Jurkat, Clone E6-1 (cell line): ENCODE results near the gene CPNE7.
"Not testable (repeated sequence)": the region's sequence is repeated elsewhere in the genome, so short reads cannot be mapped to it uniquely, and the experiment has no call there.

ENCODE experiments used
- DNase-seq: peaks from one replicate; pipeline ENCODE4 v3.0.0-alpha.2; 2011; ENCODE audit warnings: low read depth, low spot score
- H3K4me3 ChIP-seq: 2 replicates; pipeline ENCODE4 v1.5.1; 2011; ENCODE audit warnings: mild to moderate bottlenecking, low read length, control low read depth, moderate library complexity

The CPNE7 gene

DNA sequence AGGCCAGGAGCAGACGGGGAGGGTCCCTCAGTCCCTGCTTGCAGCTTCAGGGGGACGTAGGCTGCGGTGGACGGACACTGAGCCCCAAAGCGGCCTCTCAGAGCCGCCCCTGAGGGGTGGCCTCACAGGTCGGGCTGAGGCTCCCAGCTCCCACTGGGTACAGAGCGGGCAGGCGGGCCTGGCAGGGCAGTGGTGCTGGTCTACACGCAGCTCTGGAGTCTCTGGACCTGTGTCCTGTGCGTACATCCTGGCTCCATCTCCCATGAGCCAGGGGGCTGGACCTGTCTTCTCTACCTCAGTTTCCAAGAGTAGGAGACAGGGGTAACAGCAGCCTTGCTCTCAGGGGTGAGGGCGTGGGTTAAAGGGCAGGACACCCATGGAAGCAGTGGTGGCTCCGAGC lies 39.6 kb downstream of the CPNE7 start:
- no peak for DNase-seq
- H3K4me3 ChIP-seq, result no peak overlapping the region

DNA sequence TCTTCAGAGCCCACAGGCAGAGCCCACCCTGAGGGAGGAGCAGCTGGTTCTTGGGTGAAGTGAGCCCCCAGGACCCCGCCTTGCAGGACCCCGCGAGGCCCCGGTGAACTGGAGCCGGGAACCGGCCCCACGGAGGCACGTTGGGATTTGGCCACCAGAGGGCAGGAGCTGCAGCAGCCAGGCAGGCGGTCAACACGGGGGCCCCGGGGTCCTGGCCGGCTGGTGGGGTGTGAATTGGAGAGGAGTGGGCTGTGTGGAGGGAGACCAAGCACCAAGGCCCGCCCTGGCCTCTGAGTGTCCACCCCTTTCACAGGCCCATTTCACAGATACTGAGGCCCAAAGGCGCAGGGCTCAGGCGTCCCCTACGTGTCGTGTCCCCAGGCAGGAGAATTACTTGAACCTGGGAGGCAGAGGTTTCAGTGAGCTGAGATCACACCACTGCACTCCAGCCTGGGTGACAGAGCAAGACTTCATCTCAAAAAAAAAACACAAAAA lies 40.1 kb downstream of the CPNE7 start:
- H3K4me3 ChIP-seq, result no peak overlapping the region
- DNase-seq, result no peak

DNA sequence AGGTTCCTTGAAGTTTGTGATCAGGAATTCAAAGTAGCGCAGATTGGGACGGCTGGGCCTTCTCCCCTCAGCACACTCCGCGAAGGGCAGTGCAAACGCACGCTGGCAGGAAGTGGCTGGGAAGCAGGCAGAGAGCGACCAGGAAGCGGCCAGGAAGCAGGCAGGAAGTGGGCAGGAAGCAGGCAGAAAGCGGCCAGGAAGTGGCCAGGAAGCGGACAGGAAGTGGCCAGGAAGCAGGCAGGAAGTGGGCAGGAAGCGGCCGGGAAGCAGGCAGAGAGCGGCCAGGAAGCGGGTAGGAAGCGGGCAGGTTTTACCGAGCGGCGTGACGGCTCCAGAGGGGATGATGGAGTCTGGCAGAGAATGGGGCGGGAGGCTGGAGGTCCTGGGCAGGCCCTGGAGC lies 41.1 kb downstream of the CPNE7 start:
- H3K4me3 ChIP-seq, result no peak overlapping the region
- no peak for DNase-seq

DNA sequence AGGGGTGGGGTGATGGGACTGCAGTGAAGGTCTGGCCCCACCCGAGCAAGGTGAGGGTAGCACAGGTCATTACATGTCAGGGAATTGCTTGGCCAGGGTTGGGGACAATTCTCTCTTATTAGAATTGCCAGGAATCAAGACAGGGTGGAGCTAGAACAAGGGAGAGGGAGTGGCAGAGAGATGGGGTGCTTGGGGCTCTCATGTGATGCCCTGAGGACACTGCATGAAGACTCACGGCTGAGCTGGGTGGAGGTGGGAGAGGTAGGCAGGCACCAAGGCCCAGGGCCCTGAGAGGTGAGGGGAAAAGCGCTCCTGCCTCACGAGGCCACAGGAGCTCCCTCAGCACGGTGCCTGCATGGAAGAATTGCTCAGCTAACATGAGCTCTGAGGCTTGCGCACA lies 41.5 kb downstream of the CPNE7 start:
- H3K4me3 ChIP-seq, result no peak overlapping the region

DNA sequence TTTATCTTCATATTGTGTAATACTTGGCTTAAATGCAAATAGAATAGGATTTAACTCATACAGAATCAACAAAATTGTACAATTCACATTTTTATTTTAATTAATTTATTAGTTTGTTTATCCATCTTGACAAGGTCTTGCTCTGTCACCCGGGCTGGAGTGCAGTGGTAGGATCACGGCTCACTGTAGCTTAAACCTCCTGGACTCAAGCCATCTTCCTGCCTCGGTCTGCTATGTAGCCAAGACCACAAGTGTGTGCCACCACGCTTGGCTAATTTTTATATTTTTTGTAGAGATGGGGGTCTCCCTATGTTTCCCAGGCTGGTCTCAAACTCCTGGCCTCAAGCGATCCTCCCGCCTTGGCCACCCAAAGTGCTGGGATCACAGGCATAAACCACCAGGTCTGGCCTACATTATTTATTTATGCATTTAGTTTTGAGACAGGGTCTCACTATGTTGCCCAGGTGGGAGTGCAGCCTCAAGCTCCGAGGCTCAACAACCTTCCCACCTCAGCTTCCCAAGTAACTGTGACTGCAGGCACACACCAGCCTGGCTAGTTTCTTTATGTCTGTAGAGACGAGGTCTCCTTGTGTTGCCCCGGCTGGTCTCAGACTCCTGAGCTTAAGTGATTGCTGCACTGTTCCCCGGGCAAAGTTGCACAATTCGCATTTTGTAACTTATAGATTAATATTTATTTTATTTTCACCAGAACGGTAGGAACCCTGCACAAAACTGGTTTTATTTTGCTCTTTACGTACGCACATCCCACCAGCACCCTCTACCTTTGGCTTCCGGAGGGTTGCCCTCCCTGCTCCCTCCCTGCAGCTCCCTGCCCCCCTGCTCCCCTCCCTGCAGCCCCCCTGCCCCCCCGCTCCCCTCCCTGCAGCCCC lies 42.8 kb downstream of the CPNE7 start:
- no peak overlapping the region for H3K4me3 ChIP-seq
- DNase-seq, result no peak

More for the DNA sequence above, 41.5 kb downstream of the CPNE7 start:
- DNase-seq, result no peak

DNA sequence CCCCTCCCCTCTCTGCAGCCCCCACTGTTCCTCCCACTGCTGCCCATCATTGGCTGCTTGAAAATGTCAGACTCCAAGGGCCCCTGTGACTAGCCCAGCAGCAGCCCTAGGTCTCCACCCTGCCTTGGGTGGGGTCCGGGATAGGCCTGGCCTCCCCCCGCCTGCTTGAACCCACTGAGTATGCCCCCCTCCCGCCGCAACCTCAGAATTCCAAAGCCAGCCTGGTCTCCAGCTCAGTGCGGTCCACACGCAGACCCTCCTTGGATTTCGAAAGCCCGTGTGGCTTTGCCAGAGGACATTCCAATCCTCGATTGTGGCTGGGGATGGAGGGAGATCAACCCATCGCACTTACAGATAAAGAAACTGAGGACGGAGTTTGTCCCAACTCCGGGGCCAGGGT lies 44.3 kb downstream of the CPNE7 start:
- H3K4me3 ChIP-seq, result no peak overlapping the region
- DNase-seq, result no peak

DNA sequence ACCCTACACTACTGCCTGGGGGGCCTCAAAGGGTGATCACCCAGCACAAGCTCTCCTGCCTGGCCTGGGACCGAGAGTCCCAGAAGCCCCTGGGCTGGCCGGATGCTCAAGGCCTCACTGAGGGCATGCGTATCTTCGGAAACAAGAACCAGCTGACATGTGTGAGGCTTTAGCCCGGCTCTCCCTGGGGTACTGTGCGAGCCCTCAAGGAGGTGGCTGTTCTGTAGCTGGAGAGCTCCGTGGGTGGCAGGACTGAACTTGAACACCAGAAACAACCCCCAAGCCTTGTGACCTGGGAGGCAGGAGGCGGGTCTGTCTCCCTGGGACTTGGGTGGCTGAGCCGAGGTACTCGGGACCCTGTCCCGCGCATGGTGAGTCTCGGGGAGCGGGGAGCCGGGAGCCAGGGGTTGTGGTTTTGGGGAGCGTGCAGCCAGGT lies 44.9 kb downstream of the CPNE7 start:
- no peak for DNase-seq
- H3K4me3 ChIP-seq, result no peak overlapping the region

DNA sequence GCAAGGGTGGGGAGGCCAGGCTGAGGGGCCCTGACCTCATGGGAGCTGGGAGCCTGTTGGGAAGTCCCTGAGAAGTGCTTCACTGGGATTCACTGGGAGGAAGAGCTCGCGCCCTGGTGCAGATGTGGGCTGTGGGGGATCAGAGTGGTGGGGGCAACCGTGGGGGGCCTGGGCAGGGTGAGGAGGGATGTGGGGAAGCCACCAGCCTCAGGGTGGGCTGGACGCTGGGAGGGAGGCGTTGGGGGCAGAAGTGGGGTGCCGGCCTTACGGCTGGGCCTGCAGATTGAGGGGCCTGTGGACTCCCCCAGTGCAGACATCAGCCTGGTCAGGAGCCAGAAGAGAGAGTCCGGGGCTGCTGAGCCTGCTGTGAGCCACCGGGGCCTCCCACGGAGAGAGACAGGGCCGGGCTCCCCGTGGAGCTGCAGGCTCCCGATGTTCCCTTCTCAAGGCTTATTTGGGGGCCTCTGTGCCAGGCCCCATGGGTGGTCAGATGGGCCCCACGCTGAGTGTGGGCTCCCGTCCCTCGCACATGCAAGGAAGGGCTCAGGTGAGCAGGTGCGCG lies 45.7 kb downstream of the CPNE7 start:
- no peak overlapping the region for H3K4me3 ChIP-seq
- DNase-seq, result no peak

DNA sequence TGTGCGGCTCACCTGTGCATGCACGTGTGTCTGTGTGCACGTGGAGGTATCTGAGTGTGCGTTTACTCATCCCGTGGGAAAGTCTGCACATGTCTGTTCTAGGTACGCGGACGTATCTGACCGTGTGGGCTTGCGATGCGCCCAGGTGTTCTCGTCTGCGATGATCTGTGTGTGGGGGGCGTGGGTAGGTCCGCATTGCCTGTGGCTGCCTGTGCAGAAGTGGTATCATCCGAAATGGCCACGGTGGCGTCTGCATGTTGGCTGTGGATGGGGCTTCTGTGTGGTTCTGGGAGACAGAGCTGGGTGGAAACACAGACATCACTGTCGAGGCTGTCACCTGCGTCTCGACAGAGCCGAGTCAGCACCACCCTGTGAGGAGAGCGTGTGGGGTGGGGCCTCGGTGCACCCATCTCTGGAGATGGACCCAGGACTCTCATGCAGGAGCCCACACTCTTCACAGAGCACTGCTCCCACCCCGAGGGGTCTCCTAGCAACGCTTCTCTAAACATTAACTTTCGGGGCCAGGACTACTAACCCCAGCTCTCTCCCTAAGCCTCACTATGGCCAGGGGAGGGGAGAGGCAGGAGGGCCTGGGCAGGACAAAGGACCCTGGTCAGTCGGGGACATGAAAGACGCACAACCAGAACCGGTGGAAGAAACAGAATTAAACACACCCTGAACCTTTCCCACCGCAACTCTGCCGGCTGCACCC lies 46.3 kb downstream of the CPNE7 start:
- DNase-seq, result no peak
- H3K4me3 ChIP-seq, result no peak overlapping the region

DNA sequence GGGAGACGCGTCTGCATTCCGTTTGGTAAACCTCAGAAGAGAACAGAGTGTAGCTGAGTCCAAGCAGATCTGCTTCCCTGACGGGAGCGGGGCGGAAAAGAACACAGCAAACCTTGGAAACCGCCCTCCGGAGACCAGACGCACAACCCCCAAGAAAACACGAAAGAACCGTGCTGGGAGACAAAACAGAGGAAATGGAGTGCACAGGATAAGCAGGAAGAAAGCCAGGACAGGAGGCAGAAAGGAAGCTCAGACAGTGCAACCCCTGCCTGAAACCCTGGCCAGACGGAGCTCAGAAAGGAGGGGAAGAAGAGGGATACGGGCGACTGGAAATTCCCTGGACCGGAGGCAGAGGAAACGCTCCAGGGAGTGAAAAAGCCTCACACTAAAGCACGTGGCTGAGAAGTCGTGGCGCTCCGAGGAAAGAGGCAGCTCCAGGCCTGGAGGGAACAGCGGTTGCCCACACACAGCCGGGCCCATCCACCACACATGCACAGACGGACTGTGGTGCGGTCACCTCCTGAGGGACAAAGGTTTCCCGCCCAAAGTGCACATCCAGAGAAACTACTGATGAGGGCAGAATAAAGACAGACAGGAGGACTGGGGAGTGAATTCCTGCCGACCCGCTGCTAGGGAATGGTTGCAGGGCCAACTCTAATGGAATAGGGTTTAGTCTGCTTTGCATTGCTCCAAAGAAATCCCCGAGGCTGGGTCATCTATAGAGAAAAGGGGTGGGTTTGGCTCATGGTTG lies 48.1 kb downstream of the CPNE7 start:
- DNase-seq, result no peak
- no peak overlapping the region for H3K4me3 ChIP-seq

DNA sequence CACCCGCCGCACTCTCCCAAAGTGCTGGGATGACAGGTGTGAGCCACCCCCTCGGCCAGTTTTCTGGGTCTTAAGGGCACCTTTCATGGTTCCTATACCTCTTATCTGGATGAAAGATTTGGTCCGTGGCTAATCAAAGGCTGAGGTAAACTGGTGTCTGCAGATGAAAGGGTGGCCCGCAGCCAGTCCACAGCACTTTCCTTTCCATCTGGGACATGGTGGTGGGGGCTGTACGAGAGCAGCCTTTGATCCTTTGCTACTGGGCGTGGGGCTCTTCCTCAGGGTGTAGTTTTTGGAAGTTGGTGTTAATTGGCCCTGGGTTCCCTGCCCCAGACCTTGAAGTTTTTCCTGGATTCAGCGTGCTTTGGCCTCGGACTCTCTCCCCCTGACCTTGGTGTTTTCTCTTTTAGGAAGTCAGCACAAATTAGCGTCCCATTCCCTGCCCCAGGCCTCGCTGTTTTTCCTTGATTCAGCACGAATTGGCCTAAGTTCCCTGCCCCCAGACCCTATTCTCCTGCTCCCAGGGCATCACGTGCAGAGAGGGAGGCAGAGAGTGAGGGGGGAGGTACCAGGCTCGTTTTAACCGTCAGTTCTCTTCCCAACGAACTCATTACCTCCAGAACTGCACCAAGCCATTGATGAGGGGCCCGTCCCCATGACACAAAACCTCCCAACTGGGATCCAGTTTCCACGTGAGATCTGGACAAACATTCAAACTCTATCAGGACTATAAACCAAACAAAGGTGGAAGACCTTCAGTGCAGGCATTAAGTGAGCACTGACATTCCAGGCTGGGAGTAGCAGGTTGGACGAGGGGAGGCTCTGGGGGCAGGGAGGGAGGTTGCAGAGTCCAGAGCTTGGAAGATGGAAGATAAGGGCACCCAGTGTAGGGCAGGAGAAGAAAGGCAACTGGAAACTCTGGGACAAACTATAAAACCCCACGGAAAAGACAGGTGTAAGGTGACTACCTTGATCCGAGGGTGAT lies 49.5 kb downstream of the CPNE7 start:
- DNase-seq, result no peak
- H3K4me3 ChIP-seq, result no peak overlapping the region

DNA sequence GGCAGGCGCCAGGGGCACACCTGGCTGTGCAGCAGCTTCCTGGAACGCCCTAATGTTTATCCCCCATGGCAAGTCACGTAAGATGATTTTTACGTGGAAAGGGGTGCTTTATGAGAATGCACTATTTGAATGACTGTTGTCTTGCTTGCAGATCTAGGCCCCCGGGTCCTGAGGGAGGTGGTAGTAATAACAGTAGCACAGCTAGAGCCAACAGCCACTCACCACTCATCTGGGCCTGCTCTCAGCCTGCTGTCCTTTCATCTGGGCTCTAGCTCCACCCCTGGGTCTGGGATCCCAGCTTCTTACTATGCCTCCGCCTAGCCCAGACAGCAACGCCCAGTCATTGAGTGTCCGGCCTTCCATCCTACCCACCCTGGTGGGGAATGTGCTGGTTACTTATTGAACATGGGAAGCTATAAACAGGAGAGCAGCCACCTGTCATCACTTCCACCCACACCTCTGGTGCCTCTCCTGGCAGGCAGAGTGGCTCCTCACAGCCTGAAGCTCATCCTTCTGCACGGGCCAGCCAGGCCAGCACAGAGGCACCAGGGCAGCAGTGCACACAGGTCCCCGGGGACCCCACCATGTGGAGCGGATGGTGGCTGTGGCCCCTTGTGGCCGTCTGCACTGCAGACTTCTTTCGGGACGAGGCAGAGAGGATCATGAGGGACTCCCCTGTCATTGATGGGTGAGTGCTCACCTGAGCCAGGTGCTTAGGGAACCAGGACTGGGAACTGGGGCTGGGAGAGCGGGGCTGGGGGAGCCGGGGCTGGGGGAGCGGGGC lies 54.5 kb downstream of the CPNE7 start:
- no peak for DNase-seq
- H3K4me3 ChIP-seq, result no peak overlapping the region

DNA sequence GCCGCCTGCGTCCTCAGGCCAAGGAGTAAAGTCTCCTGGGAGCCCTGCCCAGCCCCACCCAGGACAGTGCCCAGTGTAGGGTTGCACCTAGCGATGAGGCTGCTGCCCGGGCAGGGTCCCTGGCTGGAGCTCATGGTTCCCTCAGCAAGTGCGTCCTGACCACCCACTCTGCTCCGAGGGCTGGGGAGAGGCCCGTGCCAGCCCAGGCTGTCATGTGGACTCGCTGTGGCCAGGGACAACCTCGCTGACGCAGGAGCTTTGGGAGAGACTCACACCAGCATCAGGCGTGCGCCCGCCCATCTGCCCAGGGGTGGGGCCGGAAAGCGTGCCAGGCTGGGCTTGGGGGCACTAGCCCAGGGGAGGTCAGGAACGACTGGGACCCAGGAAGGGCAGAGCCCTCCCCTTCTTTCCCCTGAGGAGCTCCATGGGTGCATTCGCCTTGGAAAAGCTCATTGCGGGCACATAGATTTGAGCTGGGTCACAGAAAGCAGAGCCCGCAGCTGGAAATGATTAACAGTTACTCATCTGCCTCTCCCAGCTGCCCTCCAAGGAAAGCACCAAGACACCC lies 57.6 kb downstream of the CPNE7 start:
- no peak for DNase-seq
- H3K4me3 ChIP-seq, result no peak overlapping the region

DNA sequence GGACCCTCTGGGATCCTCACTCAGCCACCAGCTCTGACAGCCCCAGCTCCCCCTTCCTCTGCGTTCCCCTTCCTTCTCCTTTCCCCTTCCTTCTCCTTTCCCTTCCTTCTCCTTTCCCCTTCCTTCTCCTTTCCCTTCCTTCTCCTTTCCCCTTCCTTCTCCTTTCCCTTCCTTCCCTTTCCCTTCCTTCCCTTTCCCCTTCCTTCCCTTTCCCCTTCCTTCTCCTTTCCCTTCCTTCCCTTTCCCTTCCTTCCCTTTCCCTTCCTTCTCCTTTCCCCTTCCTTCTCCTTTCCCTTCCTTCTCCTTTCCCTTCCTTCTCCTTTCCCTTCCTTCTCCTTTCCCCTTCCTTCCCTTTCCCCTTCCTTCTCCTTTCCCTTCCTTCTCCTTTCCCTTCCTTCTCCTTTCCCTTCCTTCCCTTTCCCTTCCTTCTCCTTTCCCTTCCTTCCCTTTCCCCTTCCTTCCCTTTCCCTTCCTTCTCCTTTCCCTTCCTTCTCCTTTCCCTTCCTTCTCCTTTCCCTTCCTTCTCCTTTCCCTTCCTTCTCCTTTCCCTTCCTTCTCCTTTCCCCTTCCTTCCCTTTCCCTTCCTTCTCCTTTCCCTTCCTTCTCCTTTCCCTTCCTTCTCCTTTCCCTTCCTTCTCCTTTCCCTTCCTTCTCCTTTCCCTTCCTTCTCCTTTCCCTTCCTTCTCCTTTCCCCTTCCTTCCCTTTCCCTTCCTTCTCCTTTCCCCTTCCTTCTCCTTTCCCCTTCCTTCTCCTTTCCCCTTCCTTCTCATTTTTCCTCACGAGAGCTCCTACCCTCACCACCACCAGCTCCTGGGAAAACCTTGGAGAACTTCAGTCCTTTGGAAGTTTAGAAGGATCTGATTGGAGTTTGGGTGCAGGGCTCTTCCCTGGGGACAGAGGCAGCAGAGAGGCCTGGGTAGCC lies 59.2 kb downstream of the CPNE7 start:
- DNase-seq, result not testable (repeated sequence)

DNA sequence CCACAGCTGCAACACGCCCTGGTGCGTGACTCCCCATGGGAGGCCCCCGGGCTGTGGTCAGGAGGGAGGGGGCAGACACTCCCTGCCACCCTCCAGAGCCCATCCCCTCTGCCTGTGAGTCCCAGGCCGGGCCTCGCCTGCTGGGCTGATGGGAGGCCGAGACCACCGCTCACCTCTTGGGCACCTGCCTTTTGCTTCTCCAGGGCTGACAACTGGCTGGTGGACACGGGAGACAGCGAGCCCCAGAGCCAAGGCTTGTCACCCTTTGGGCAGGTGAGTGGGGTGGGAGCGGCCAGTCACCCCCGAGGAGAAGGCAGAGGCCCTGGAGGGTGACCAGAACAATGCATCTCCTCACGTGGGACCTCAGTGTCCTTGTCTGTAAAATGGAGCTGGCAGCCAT lies 61.1 kb downstream of the CPNE7 start:
- DNase-seq, result no peak
- H3K4me3 ChIP-seq, result no peak overlapping the region

More for the DNA sequence above, 59.2 kb downstream of the CPNE7 start:
- H3K4me3 ChIP-seq, result not testable (repeated sequence)

DNA sequence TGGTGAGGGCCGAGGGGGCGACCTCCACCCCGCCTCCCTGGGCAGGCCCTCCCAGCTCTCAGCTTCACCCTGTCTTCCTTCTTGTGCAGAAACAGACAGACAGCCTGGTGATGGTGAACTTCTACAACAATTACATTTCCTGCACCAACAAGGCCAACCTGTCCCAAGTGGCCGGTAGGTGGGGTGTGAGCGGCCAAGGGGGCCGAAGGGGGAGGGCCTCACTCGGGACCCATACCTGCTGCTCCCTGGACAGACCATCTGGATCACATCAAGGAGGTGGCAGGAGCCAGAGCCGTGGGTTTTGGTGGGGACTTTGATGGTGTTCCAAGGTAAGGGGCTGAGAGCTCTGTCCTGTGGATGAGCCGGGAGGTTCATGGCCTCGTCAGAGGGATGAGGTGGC lies 61.8 kb downstream of the CPNE7 start:
- no peak for DNase-seq
- H3K4me3 ChIP-seq, result no peak overlapping the region
